NOMO-1 treated with DMSO at 0.1 percent for 48 hours (cell line): ENCODE results near the gene CASQ2.

Experiments used
- DNase-seq: peaks from one replicate; lab custom pipeline; 2025; ENCODE audit not compliant: unreplicated experiment; lab: John Stamatoyannopoulos, UW

CASQ2 gene

GRCh38 chr1:115669002-115669673 lies 99.4 kb downstream of the CASQ2 start:
- DNase-seq = peak; percentile 4

GRCh38 chr1:115668579-115668978 lies 99.9 kb downstream of the CASQ2 start:
- no peak for DNase-seq

GRCh38 chr1:115666702-115667101 lies 101.8 kb downstream of the CASQ2 start:
- DNase-seq = no peak

- no peak for DNase-seq
These were observed 102.3 kb downstream of the CASQ2 start for GRCh38 chr1:115666206-115666605.

- DNase-seq = no peak
These were observed 103.0 kb downstream of the CASQ2 start for GRCh38 chr1:115665319-115666096.

GRCh38 chr1:115661157-115661556 lies 107.4 kb downstream of the CASQ2 start:
- no peak for DNase-seq

- DNase-seq = no peak
These were observed 108.4 kb downstream of the CASQ2 start for GRCh38 chr1:115660151-115660550.

- DNase-seq = no peak
These were observed 109.9 kb downstream of the CASQ2 start for GRCh38 chr1:115658646-115659045.

GRCh38 chr1:115656461-115657077 lies 111.9 kb downstream of the CASQ2 start:
- no peak for DNase-seq

- no peak for DNase-seq
These were observed 112.6 kb downstream of the CASQ2 start for GRCh38 chr1:115655916-115656315.

GRCh38 chr1:115655306-115655663 lies 113.2 kb downstream of the CASQ2 start:
- no peak for DNase-seq

GRCh38 chr1:115654663-115655305 lies 113.7 kb downstream of the CASQ2 start:
- peak; percentile 48 for DNase-seq

GRCh38 chr1:115654125-115654524 lies 114.4 kb downstream of the CASQ2 start:
- no peak for DNase-seq

- no peak for DNase-seq
These were observed 116.2 kb downstream of the CASQ2 start for GRCh38 chr1:115652236-115652788.

GRCh38 chr1:115651391-115651790 lies 117.1 kb downstream of the CASQ2 start:
- no peak for DNase-seq

- DNase-seq = no peak
These were observed 117.6 kb downstream of the CASQ2 start for GRCh38 chr1:115650961-115651360.
